HL-60 (cell line): ENCODE results near the gene PHKG2.

Experiments used
- CTCF ChIP-seq: IDR thresholded peaks from one replicate; pipeline ENCODE4 v1.5.1; 2011; ENCODE audit warnings: low read length, control low read depth, inconsistent platforms; ENCODE audit not compliant: insufficient read depth
- GABPA ChIP-seq: IDR thresholded peaks from 2 replicates; pipeline ENCODE4 v1.6.1; 2012; ENCODE audit warnings: low read depth
- POLR2AphosphoS5 ChIP-seq: IDR thresholded peaks from 2 replicates; pipeline ENCODE4 v1.6.1; 2012; ENCODE audit warnings: low read depth
- TF ChIP-seq, protein P1 (sequence below): IDR thresholded peaks from 2 replicates; pipeline ENCODE4 v1.6.1; 2012; ENCODE audit warnings: low read depth; ENCODE audit not compliant: insufficient replicate concordance

GRCh38 chr16:30787613-30788378 lies 39.6 kb downstream of the PHKG2 start:
- TF ChIP-seq CTCF: no peak
- TF ChIP-seq GABPA: no peak
- TF ChIP-seq POLR2AphosphoS5: no peak
- TF ChIP-seq, protein P1, sequence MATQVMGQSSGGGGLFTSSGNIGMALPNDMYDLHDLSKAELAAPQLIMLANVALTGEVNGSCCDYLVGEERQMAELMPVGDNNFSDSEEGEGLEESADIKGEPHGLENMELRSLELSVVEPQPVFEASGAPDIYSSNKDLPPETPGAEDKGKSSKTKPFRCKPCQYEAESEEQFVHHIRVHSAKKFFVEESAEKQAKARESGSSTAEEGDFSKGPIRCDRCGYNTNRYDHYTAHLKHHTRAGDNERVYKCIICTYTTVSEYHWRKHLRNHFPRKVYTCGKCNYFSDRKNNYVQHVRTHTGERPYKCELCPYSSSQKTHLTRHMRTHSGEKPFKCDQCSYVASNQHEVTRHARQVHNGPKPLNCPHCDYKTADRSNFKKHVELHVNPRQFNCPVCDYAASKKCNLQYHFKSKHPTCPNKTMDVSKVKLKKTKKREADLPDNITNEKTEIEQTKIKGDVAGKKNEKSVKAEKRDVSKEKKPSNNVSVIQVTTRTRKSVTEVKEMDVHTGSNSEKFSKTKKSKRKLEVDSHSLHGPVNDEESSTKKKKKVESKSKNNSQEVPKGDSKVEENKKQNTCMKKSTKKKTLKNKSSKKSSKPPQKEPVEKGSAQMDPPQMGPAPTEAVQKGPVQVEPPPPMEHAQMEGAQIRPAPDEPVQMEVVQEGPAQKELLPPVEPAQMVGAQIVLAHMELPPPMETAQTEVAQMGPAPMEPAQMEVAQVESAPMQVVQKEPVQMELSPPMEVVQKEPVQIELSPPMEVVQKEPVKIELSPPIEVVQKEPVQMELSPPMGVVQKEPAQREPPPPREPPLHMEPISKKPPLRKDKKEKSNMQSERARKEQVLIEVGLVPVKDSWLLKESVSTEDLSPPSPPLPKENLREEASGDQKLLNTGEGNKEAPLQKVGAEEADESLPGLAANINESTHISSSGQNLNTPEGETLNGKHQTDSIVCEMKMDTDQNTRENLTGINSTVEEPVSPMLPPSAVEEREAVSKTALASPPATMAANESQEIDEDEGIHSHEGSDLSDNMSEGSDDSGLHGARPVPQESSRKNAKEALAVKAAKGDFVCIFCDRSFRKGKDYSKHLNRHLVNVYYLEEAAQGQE: no peak
